ENCODE data around the gene AK3. TPM values are rescaled to one million over a fixed set of nuclear protein-coding genes. Genes with fewer than 3 reads are reported as not detected.

AK3 gene
- total and polyA plus RNA-seq, 9 of the 15 experiments (the other 6 are each of a cell fraction or from before 2014, with no cell fraction given), result 12.2 to 78.6 (median 41.8) TPM

- H3K9me1 ChIP-seq (ENCODE audit: control insufficient read depth, insufficient read depth, low read length), result no peaks in the 10 kb centered on the region
- in situ Hi-C loops (cut with MboI), result no loop called here
- no peaks in the 10 kb centered on the region for H4K20me1 ChIP-seq (replicated peaks; ENCODE audit: control insufficient read depth, insufficient read depth, low read length)
- ATAC-seq (peak; percentile 63), DNase-seq (ENCODE audit: extremely low read depth in 1 of 4, low spot score in 3 of 4) (peak in 1 of 4 experiments; percentile 50), FAIRE-seq (peak; percentile 59)
- BruUV-seq (replicated peaks), result no TSS peak
- no peak overlapping the region for H3K4me2 ChIP-seq (ENCODE audit: insufficient read depth, low read length)
- WGBS (ENCODE audit: insufficient coverage, low coverage, missing lambda C conversion rate), result 0% methylated on average over 2 of the region's 2 CpGs
- POLR2A ChIA-PET, result interaction anchor here (0.7 to 1.0 kb wide), 2 partner anchors 10 to 258 kb away, joined by 3 read pairs; partner anchors contain the start of gene CDC37L1
- H3K27ac ChIP-seq (ENCODE audit: extremely low read depth, low read depth, low read length), result peak overlapping the region; percentile 59; the same call in 1 of the 3 replicates
- H3K9ac ChIP-seq (ENCODE audit: insufficient read depth in 1 of 2, low read depth in 2 of 2, low read length in 2 of 2), result peak overlapping the region in 1 of 2 experiments; percentile 20; a peak in 1 of 4 replicates
- H3K79me2 ChIP-seq (ENCODE audit: control insufficient read depth, insufficient read depth, low read length), result peaks cover 37% of the 10 kb centered on the region
- H3K4me1 ChIP-seq (replicated peaks in 1 of 2; ENCODE audit: control insufficient read depth in 2 of 2, insufficient read depth in 2 of 2, low read length in 2 of 2), result peaks cover 3 to 15% of the 10 kb centered on the region in 2 experiments; a peak in 3 of 5 replicates
- H3K4me3 ChIP-seq, result no peak overlapping the region
- no peaks in the 10 kb centered on the region for H3K9me3 ChIP-seq (replicated peaks; ENCODE audit: control insufficient read depth, insufficient read depth, low read depth, low read length)
- no peak overlapping the region for H2AFZ ChIP-seq (ENCODE audit: low read depth, low read length)
- CTCF ChIA-PET (ENCODE audit: low intra/inter-chr PET ratio), result no interaction called here
- H3K27me3 ChIP-seq (ENCODE audit: control insufficient read depth in 2 of 2, insufficient read depth in 2 of 2, low read length in 2 of 2), result no peaks in the 10 kb centered on the region
- intact Hi-C loops (cut with micrococcal nuclease), result no loop called here
- peaks cover 63% of the 10 kb centered on the region; the same call in 2 of the 3 replicates for H3K36me3 ChIP-seq (ENCODE audit: control insufficient read depth, insufficient read depth, low read length)
- TF ChIP-seq MYC (IDR thresholded peaks at IDR 0.05; ENCODE audit: low read depth, low read length) (0 out of 2 replicates have a peak, but pooled peaks have one; percentile 22), MYC (CRISPR knock-in tag; IDR thresholded peaks at IDR 0.05; ENCODE audit: borderline replicate concordance, low read depth) (no peak), EP300 (IDR thresholded peaks at IDR 0.05; ENCODE audit: low read length) (peak; percentile 40), TFAP4 (CRISPR knock-in tag; IDR thresholded peaks at IDR 0.05; ENCODE audit: borderline replicate concordance) (no peak), ZNF23 (CRISPR knock-in tag; IDR thresholded peaks at IDR 0.05) (no peak), KDM5B (IDR thresholded peaks at IDR 0.05; ENCODE audit: insufficient replicate concordance, low read depth, low read length) (no peak), EP400 (IDR thresholded peaks at IDR 0.05) (peak; percentile 22; the same call in 1 of the 2 replicates), XRCC4 (IDR thresholded peaks at IDR 0.05; ENCODE audit: extremely low read depth, insufficient read depth, insufficient read length) (no peak), ZNF41 (CRISPR knock-in tag; conservative IDR thresholded peaks at IDR 0.05) (no peak), ZNF830 (CRISPR knock-in tag; IDR thresholded peaks at IDR 0.05) (no peak), NRF1 (conservative IDR thresholded peaks at IDR 0.05 in 1 of 2, IDR thresholded peaks at IDR 0.05 in 1 of 2) (no peak), ZNF3 (CRISPR knock-in tag; IDR thresholded peaks at IDR 0.05) (no peak), POLR3G (IDR thresholded peaks at IDR 0.05; ENCODE audit: extremely low read depth, insufficient read length, insufficient replicate concordance) (no peak), KAT8 (IDR thresholded peaks at IDR 0.05; ENCODE audit: low read depth) (no peak), ELF1 (tag; IDR thresholded peaks at IDR 0.05) (no peak), ZBTB11 (CRISPR knock-in tag; IDR thresholded peaks at IDR 0.05) (no peak), MYNN (IDR thresholded peaks at IDR 0.05) (no peak), MYNN (CRISPR knock-in tag; IDR thresholded peaks at IDR 0.05) (no peak)
Observed at GRCh38 chr9:4689021-4689420, 52.0 kb downstream of the AK3 start.

Data from K562 (cell line).